ENCODE measurements around the gene NLRC5.
"Not testable (repeated sequence)": the region's sequence is repeated elsewhere in the genome, so short reads cannot be mapped to it uniquely, and the experiment has no call there.

The NLRC5 gene

DNA sequence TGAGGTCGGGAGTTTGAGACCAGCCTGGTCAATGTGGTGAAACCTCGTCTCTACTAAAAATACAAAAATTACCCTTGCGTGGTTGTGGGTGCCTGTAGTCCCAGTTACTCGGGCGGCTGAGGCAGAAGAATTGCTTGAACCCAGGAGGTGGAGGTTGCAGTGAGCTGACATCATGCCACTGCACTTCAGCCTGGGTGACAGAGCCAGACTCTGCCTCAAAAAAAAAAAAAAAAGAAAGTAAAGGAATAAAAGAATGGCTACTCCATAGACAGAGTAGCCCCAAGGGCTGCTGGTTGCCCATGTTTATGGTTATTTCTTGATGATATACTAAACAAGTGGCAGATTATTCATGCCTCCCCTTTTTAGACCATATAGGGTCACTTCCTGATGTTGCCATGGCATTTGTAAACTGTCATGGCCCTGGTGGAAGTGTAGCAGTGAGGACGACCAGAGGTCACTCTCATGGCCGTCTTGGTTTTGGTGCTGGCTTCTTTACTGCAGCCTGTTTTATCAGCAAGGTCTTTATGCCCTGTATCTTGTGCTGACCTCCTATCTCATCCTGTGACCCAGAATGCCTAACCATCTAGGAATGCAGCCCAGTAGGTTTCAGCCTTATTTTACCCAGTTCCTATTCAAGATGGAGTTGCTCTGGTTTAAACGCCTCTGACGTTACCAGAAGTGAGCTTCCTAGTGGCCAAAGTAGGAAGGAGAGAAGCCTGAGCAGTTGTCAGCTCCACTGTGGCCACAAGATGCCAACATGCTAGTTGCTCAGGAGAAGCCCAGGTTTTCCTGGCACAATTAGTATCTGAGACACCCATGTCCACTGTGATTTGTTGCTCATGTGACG is 120.1 kb downstream of the NLRC5 start:
- not testable (repeated sequence) for DNase-seq

DNA sequence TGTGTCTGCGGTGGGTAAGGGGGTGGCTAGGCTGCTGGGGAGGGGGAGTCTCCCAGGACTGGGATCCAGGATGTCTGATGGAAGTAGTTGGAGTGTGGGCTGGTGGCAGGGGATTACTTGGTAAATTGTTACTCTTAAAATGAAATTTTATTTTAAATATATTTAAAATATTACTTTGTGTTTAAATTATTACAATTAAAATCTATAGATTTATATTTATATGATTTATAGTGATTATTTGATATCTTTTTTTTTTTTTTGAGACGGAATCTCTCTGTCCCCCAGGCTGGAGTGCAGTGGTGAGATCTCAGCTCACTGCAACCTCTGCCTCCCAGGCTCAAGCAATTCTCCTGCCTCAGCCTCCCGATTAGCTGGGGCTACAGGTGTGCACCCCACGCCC is 121.6 kb downstream of the NLRC5 start:
- no peak for DNase-seq

DNA sequence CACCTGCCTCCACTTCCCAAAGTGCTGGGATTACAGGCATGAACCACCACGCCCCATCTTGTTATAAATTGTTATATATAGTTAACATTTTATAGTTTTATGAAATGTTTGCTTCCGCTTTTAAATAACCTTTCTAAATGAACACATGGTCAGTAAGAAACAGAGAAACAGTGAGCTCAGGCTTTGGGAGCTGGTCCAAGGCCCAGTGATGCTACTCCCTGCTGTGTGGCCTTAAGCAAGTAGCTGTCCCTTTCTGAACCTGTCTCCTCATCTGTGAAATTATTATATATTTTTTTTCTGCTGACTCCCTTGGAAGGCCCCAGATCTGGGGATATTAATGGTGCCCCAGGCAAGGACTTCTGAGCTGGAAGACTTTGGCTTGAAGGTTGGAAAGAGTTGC is 122.1 kb downstream of the NLRC5 start:
- no peak for DNase-seq

DNA sequence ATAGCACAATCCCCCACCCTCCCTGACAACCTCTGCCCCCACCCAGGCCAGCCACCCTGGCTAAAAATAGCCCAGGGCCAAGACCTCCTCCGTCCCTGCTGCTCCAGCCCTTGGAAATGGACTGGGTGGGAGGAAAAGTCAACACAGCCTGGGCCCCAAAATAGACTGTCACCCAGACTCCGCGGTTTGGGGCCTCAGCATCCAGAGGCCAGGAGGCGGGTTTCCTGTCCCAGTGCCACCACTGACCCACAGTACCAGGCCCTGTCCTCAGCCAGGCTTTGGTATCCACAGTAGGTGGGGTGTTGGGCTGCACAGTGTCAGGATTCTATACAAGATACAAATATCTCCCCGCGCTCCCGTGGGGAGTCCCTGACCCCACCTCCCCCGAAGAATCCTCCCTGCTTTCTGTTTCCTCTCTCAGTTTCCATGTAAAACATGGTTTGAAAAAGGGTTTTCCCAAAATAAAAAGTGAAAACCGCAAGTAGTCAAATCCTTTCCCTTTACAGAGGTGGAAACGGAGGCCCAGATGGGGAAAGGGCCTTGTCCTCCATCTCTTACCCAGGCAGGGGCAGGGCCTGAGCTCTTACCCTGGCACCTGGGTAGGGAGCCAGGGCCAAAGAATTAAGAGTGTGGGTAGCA is 123.2 kb downstream of the NLRC5 start:
- no peak for DNase-seq

DNA sequence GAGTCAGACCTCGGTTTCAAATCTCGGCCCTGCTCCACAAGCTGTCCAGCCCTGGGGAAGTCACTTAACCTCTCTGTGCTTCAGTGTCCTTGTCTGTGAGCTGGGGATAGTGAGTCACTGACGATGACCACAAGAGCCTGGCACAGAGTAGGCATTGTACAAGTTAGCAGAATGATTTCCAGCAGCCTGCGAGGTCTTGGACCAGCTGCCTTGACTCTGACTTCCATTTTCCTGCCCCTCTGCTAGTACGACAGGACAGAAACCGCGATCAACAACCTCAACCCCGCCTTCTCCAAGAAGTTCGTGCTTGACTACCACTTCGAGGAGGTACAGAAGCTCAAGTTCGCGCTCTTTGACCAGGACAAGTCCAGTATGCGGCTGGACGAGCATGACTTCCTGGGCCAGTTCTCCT is 123.7 kb downstream of the NLRC5 start:
- no peak for DNase-seq

DNA sequence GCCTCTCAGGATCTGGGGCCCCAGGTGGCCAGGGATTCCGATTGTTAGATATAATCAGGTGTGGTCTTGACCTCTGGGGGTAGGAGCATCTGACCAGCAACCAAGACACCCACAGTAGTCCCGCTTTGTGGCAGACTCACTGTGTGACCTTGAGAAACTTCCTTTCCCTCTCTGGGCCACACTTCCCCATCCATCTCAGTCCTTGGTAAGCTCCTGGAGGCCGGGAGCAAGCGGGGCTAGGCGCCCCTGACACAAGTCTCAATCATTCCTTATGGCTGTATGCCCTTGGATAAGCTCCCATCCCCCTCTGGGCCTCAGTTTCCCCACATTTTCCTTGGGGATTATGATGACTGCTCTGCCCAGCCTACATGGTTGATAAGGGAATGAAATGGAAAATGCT is 124.3 kb downstream of the NLRC5 start:
- DNase-seq, result no peak

DNA sequence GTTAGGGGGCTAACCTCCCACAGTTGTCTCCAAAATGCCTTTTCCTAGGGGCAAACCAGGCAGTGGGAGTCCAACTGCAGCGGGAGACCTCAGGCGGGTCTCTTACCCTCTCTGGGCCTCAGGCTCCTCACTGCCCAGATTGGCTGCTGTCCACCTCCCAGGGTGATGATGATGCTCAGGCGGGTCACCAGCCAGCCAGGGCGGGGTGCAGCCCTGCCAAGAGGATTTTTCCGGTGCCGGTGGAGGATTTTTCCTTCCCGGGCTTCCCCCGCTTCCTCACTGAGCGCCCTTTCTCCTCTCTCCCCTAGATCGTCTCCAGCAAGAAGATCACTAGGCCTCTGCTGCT is 125.8 kb downstream of the NLRC5 start:
- DNase-seq, result no peak

DNA sequence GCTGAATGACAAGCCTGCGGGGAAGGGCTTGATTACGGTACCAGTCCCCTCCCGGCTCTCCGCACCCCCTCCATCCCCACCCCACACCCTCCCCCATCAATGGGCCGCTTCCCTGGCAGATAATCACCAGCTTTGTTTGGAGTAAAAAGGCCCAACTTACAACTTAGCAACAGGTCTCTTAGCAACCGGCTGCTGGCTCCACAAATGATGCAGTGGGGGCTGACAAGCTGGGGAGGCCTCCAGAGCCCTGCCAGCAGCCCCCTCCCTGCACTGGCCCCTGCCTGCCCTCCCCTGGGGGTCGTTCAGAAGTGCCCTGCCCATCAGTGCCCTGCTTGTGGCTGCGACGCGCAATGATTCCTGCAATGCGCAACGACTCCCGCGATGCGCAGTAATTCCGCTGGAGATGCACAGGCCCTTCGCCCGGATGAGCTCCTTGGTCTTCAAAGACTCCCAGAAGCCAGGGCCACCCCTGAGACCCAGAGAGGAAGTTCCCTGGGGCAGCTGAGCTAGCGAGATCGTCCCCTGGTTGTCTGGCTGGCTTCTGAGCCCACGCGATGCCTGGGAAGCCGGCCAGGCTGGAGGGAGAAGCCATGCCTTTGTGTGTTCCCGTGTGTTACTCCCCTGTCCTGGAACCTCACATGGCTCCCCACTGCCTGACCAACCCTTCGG is 126.3 kb downstream of the NLRC5 start:
- no peak for DNase-seq

DNA sequence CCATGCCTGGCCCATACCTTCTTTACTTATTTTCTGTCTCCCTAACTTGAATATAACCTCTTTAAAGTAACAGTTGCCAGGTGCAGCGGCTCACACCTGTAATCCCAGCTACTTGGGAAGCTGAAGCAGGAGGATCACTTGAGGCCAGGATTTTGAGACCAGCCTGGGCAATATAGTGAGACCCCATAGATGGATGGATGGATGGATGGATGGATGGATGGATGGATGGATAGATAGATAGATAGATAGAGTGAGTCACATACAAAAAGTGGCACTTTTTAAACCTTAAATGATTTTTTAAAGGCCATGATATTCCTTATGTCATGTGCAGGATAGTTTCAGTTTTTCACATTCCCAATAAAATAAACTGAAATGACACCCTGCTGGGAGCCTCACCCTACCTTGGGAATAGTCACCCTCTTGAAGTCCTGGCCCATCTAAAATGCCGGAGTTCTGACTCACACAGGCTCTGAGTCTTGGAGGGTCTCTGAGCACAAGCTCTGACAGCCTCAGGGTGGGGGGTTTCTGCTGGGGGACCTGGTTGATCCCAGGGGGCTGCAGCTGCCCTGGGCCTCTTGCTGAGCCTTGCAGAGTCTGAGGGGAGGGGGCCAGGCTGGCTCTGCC is 129.2 kb downstream of the NLRC5 start:
- no peak for DNase-seq

DNA sequence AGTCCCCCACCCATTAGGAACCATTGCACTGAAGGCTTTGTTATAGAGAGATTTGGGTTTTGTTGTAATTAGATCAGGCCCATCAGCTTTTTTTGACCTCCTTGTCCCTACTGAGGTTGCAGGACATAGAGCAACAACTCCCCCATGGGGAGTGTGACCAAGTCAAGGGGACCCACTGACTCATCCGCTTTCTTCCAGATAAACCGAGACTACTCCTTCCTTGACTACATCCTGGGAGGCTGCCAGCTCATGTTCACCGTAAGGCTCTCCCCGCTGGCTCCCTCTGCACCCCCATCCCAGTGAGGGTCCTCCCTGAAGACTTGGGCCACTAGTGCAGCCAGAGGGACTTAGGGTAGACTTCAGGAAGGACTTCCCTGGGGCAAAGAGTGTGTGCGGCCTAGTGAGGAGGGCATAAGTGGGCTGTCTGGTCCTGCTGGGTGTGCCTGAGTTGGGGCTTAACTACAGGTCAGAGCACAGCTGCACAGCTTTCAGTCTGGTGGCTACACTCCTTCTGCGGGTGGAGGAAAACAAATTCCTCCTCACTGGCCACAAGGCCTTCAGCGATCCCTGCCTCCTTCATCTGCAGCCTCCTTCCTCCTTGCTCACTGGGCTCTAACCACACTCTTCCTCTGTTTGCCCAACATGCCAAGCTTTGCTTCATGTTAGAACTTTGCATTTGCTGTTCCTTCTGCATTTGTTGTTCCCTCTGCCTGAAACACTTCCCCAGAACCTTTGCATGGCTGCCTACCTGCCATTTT is 134.0 kb downstream of the NLRC5 start:
- no peak for DNase-seq

DNA sequence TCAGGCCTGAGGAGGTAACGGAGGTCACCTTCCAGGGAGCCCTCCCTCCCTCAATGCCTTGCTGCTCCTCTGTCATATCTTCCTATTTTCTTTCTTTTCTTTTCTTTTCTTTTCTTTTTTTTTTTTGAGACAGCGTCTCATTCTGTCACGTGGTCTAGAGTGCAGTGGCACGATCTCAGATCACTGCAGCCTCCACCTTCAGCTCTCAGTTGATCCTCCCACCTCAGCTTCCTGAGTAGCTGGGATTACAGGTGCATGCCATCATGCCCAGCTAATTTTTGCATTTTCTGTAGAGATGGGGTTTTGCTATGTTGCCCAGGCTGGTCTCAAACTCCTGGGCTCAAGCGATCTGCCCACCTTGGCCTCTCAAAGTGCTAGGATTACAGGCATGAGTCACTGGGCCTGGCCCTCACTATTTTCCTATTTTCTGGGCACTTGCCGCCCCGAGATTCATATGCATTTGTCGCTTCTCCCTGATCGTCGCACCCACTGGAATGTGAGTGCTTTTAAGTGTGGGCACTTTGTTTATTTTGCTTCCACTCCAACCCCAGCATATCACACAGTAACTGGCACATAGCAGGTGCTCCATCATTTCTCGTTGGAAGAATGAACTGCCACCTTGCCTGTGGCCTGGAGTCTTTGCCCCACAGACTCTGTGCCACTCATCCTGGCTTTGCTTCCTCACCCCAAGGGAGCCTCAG is 134.8 kb downstream of the NLRC5 start:
- DNase-seq, result no peak

DNA sequence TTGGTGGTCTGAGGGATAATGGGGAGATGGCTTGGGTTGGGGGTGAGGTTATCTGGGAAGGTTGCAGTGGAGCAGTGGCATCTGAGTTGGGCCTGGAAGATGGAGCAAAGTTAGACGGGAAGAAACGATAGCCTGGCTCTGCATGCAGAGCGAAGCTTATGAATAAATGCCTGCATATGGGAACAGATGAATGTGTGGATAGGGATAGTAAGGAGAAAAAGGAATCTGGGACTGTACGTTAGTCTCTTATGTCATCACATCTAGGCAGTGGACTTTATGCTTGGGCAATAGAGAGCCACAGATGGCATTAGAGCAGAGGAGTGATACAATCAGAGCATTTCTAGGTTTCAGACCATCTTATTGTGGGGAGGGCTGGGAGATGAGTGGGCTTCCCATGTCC is 136.0 kb downstream of the NLRC5 start:
- DNase-seq, result no peak

DNA sequence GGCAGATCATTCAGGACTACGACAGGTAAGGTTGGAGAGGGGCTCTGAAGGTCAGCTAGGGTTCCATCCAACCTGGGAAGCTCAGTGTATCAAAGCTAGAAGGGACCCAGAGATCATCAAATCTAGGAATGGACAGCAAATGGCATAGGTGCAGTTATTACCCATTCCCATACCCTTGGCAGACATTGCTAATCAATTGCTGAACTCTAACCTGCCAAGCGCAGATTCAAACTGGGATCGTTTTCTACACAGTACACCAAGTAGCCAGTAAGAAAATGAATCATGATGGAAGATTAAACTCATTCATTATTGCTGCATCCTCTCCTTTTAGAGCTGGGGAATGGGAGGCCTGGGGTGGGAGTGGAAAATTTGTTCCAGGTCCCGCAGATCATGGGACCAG is 136.6 kb downstream of the NLRC5 start:
- no peak for DNase-seq

DNA sequence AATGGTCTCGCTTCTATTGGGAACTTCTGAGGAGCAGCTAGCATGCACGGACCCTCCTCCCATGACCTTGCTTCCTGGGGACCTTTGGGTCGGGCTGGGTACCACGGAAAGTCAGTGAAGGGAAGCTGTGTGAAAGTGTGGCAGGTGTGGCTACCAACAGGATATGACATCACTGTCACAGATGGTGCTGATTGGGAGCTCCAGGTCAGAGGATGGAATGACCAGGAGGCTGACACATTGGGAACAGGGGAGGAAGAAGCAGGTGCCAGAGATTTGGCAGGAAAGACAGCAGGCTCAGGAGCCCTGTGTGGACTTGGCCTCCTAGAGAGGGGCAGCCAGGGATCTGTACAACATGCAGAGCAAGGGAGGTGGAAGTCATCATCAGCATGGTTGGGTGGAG is 137.1 kb downstream of the NLRC5 start:
- no peak for DNase-seq

DNA sequence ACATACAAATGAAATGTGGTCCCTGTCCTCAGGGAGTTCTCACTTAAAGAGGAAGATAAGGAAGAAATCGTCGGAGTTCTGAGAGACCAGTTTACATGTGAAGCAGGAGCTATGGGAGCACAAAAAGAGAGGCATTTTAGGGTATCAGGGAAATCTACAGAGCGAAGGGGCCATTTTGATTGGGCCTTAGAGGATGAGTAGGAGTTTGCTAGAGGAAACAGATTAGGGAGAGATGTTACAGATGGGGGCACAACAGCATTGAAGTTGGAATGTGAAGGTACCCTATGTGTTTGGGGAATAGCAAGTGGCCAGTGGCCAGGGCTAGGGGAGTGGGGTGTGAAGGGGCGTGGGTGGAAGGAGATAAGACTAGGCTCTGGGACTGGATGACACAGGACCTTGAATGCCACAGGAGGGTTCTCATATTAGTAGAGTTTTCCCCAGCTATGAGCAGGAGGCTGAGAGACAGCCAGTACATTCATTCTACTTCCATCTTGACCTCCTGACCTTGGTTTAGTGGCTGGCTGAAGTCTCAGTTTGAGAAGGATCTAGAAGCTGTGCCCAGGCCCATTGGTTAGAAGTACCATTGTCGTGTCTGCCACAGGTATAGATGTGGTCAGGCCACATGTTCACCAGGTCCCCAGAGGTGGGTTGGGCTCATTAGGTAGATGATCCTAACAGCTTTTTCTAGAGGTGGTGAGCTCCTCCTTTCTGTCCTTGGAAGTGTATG is 137.8 kb downstream of the NLRC5 start:
- DNase-seq, result no peak

DNA sequence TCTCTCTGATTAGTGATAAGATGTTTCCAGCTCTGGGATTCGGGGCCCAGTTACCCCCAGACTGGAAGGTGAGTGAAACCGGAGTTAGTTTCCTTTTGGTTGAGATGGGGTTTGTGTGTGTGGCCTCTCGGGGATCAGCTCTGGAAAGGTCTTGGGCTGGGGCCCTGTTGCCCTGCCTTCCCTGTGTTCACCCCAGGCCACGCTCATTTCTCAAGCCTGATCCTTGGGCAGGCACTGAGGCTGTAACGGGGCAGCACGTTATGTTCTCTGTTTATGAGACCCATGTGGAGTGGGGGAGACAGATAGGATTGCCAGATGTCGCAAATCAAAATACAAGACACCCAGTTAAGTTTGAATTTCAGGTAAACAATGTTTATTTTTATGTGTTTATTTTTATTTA is 138.5 kb downstream of the NLRC5 start:
- no peak for DNase-seq

DNA sequence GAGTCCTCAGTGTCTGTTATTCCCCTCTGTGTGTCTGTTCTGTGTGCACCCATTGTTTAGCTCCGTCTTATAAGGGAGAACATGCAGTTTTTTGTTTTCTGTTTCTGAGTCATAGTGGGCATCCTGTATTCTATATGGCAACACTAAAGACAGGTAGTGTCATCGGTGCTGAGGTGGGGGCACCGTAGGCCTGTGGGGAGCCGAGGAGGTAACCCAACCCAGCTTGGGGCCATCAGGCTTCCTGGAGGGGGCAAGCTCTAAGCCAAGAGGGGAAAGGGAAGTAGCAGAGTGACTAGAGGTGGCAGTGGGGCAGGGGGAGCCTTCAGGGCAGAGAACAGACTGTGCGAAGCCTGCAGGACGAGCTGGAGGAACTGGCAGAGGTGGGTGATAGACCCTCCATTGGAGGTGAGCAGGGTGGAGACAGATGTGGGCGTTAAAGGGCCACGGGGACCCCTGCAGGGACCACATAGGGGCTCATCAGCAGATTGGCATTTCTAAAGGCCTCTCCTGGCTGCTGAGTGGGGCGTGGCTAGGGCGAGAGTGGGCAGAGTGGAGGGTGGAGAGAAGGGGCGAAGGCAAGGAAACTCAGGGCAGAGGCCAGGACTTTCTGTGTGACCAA is 139.5 kb downstream of the NLRC5 start:
- DNase-seq, result peak; percentile 22 to 24

DNA sequence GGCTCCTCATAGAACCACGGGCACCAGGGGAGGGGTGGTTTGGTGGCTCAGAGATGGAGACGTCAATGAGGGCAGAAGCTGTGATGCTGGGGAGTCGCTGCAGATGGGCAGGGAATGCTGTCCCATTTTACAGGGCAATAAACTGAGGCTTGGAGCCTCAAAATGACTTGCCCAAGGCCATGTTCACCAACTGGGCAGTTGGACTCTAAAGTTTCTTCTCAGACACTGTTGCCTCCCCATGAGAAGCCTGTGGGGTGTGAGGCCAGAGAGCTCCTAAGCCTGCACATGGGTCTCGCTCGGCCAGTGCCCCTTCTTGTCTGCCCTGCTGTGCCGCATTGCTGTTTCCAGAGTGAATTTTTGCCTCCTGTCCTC is 141.6 kb downstream of the NLRC5 start:
- no peak for DNase-seq

DNA sequence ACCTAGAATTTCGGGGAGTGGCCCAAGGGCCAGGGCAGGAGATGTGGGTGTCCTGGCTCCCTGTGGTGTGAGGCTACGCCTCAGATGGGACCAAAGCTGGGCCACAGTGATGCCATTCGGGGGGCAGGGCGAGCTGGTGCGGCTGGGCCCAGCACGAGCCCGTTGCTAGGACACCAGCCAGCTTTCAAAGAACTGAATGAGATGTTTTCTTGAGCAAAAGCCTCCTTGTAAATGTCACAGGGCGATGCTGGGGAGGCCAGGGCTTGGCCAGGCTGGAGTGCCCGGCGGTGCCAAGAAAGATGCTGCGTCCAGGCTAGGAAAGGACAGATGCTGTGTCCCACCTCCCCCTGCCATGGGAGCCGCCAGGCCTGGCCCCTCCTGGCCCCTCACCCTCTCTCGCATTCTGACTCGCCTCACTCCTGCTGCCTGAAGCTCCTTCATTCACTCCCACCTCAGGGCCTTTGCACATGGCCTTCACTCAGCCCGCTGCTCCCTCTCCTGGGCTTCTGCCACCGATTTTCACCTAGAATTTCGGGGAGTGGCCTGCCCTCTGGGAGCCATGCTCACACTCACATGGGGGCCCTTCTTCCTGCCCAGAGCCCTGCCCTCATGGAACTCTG is 142.1 kb downstream of the NLRC5 start:
- no peak for DNase-seq

DNA sequence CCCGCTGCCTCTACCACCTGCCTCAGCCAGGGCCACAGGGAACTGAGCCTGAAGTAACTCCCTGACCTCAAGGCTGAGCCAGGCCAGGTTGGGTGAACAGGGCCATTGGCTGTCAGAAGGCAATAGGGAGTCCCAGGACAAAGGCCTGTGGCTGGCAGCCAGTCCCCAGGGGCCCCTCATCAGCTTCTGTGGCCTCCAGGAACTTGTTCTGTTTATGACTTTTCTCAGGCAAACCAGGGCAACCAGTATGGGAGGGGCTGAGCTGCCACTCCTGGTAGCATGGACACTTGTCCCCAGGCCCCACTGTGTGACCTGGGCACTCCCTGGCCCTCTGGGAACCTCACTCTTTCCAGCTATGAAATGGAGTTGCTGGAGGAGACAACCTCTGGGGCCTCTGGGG is 143.1 kb downstream of the NLRC5 start:
- no peak for DNase-seq

DNA sequence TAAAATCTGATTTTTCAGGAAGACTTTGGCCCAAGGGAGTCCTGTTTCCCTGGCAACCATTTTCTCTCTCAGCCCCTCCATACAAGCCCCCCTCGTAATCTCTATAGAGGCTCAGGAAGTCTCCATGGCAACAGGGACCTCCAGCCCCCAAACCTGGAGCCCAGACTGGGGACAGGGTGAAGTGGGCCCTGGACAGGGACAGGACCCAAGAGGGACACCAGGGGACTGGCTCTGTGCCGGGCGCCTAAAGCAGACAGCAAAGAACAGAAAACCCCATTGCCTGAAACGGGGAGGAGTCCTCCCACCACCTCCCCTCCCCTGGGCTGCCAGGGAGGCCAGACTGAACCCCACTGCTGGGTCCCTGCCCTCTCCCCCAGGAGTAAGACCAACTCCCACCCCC is 143.7 kb downstream of the NLRC5 start:
- DNase-seq, result no peak

Measured in activated CD4-positive, alpha-beta T cell treated with anti-CD3 and anti-CD28 coated beads for 4 hours (primary cell).